GM19395 (cell line): Measurements from ENCODE around the gene ZNF831.

Source experiments
- ATAC-seq: cut with Tn5 transposase; IDR thresholded peaks from one replicate; pipeline ENCODE4 v1.9.1; 2021; ENCODE audit warnings: mild to moderate bottlenecking, moderate library complexity; ENCODE audit not compliant: unreplicated experiment

Gene ZNF831

GRCh38 chr20:59163631-59164530 lies at the start of gene ZNF831:
TSS of gene ZNF831 (plus strand) at chr20:59163821. CDS start at chr20:59191020, 27,199 bp downstream.
- no peak for ATAC-seq

- ATAC-seq = no peak
Observed at GRCh38 chr20:59117526-59117925, 46.1 kb upstream of the ZNF831 start.

- ATAC-seq = no peak
Observed at GRCh38 chr20:59118855-59119254, 44.8 kb upstream of the ZNF831 start.

GRCh38 chr20:59120491-59120890 lies 43.1 kb upstream of the ZNF831 start:
- ATAC-seq = no peak

DNA sequence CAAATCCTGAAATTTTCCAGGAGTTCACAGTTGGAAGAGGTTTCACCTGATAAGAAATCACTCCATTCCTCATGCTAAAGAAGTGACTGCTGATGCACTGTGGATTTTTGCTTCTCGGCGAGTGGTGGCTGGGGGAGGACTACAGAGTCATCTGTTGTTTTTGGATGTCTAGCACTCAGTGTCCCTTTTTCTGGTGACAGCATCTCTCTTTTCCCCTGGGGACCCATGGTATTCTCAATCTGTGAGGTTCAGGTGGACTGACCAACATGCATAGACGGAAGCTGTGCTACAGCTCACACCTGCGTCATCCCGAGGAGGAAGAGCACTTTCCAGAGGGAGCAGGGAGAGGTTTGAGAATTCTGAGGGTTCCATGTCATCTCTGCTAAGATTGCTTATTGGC lies 42.7 kb upstream of the ZNF831 start:
- ATAC-seq = no peak

DNA sequence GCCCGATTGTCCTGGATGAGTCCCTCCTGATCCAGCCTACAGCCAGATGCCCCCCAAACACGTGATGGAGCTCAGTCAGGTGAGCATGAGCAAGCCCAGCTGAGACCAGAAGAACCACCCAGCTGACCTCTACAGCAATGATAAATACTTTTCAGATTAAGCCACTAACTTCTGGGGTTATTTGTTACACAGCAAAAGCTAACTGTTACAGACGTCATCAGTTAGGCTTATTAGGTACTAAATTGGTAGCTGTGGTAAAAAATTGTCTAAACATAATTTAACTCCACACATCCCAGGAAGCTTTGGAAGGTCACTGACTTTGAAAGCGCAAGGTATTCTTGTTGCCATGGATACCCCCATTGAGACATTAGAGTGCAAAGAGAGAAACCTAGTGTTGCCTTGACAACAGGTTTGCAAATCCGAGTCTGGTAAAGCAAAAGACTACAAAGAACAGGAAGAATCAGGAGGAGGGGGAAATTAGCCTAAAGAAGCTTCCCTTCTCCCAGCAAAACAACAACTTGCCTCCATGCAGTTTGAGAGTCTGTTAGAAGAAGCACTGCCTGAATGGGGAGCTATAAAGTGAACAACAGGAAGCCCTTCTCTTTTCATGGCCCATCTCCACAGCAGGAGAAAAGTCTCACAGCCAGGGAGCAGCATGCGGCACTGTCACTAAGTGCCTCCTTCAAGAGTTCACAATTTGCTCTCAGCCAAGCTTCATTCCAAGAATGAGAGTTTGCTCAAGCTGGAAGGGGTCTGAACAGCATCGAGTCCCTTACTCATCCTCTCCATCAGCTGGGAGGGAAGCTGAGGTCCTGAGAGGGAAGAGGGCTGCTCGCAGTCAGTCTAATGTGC lies 41.7 kb upstream of the ZNF831 start:
- ATAC-seq = no peak

DNA sequence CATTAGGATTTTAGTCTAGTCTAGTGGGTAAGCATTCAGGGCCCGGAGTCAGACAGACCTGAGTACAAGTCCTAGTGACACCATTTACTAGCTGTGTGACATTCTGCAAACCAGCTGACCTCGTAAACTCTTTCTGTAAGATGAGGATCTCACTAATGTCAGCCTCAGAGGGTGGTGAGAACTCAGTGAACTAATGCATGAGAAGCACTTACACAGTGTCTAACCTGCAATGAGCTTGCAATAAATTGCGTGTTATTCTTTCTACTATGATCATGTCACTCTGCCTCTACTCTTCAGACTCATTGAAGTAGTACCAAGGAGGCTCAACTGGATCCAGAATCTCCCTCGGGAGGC lies 41.1 kb upstream of the ZNF831 start:
- no peak for ATAC-seq

GRCh38 chr20:59123011-59123677 lies 40.5 kb upstream of the ZNF831 start:
- ATAC-seq = no peak

DNA sequence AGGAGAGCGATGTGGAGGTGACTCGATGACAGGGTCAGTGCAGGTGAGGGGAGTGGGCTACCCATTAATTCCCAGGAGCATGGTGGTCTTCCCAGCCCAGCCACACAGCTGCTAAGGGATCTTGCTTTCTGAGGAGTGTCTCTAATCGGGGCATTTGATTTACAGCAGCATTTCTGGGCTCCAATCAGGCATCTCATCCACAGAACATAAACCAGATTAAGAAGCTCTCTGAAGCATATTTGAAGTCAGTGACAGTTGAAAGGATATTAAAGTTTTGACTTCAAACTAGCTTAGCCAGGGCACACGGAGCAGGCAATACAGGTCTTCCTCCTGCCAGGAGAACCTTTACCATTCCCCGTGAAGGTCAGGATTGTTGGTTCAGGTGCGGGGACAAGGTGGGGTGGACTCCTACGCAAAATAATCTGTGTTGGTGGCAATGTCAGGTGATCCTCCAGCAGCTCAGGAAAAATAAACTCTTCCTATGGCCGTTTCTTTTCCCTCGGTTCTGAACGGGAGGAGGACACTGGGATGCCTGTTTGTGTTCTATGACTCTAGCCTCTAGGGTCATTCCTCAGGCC lies 39.9 kb upstream of the ZNF831 start:
- ATAC-seq = no peak

- no peak for ATAC-seq
Observed at GRCh38 chr20:59124296-59125029, 39.2 kb upstream of the ZNF831 start.

- no peak for ATAC-seq
Observed at GRCh38 chr20:59125332-59125731, 38.3 kb upstream of the ZNF831 start.

DNA sequence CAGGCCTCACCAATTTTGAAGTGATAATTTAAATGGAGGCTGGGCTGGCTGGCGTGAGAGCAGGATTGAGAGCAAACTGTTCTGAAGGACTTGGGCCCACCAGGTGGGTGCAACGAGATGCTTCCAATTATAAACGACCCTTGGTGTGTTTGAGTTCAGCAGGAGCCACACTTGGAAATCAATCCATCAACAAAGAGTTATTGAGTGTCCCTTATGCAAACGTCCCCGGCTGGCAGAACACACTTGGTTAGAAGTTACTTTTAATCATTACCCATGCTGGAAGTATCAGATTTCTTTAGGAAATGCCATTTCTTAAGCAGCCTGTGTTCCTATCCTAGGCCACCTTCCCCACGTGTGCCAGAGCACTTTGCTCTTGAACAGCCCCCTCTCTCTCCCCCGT lies 37.8 kb upstream of the ZNF831 start:
- no peak for ATAC-seq

- no peak for ATAC-seq
Observed at GRCh38 chr20:59127839-59128238, 35.8 kb upstream of the ZNF831 start.

- no peak for ATAC-seq
Observed at GRCh38 chr20:59131551-59132285, 31.9 kb upstream of the ZNF831 start.

GRCh38 chr20:59134182-59134581 lies 29.4 kb upstream of the ZNF831 start:
- no peak for ATAC-seq

DNA sequence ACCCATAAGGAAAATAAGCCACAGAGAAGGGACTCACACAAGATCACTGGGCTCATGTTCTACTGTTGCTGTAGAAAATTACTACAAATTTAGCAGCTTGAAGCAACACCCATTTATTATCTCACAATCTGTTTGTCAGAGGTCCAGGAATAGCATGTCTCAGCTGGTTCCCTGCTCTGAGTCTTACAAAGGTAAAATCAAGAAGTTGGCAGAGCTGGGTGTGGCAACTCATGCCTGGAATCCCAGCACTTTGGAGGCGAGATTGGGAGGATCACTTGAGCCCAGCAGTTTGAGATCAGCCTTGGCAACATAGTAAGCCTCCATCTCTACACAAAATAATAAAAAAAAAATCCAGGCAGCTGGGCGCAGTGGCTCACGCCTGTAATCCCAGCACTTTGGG lies 28.5 kb upstream of the ZNF831 start:
- no peak for ATAC-seq

GRCh38 chr20:59136027-59136426 lies 27.6 kb upstream of the ZNF831 start:
- ATAC-seq = no peak

GRCh38 chr20:59137532-59137931 lies 26.1 kb upstream of the ZNF831 start:
- ATAC-seq = no peak

GRCh38 chr20:59138114-59138748 lies 25.4 kb upstream of the ZNF831 start:
- ATAC-seq = no peak
